GM18870 (cell line): Measurements from ENCODE around the gene TBK1.

ENCODE experiments used
- ATAC-seq: cut with Tn5 transposase; IDR thresholded peaks from one replicate; pipeline ENCODE4 v1.9.1; 2021; ENCODE audit warnings: moderate library complexity; ENCODE audit not compliant: unreplicated experiment

The TBK1 gene

DNA sequence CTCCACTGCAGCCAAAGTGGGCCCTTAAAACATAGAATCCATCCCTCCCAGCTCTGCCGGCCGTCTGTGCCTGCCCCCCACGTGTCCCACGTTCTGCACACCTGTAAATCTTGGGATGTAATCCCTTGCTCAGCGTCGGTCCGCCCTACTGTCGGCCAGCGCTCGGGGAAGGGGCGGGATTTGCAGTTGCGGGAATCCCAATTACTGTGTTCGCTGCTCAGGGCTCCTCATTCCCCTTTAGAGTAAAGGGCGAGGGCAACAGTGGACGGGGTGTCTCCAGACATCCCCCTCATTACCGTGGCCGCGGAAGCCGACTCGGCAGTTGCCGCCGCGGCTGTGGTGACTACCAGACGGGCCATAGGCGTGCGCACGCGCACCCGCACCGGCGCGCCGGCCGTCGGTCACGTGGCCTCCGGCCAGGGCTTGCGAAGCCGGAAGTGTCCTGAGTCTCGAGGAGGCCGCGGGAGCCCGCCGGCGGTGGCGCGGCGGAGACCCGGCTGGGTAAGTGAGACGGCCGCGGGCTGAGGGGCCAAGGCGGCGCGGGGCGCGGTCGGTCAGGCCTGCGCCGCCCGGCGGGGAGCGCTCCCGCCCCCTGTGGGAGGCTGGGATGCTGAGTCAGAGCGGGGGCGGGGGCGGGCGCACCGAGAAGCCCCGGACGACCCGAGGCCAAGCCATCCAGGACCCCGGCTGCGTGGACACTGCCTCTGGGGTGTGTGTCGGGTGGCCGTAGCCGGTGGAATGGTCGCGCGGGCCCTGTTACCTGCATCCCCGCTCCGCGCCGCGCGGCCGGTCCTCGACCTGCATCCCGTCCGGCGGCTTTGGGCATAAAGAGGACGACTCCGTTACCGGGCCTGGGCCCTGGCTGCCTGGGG is at the start of gene TBK1:
Gene TBK1, plus strand, starts transcription at position 434 of the 872 bp plus-strand sequence. CDS start 3,751 bp downstream, outside the sequence.
- ATAC-seq, result peak; percentile 65

DNA sequence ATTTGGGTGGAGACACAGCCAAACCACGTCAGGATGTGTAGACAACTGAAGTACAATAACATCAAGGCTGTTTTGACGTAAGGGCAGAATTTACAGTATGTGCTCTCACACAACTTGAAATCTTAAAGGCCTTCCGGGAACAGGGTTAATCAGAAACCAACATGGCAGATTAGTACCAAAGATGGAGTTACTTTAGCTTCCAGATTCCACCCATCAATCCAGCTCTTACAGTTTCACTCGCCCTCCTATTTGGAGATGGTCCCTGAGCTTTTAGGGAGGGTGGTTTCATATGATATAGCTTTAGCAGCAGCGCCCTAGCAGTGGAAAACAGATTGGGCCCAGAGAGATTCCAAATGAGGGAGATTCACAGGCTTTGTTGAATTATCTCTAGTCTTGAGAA is 49.7 kb upstream of the TBK1 start:
- ATAC-seq, result no peak

DNA sequence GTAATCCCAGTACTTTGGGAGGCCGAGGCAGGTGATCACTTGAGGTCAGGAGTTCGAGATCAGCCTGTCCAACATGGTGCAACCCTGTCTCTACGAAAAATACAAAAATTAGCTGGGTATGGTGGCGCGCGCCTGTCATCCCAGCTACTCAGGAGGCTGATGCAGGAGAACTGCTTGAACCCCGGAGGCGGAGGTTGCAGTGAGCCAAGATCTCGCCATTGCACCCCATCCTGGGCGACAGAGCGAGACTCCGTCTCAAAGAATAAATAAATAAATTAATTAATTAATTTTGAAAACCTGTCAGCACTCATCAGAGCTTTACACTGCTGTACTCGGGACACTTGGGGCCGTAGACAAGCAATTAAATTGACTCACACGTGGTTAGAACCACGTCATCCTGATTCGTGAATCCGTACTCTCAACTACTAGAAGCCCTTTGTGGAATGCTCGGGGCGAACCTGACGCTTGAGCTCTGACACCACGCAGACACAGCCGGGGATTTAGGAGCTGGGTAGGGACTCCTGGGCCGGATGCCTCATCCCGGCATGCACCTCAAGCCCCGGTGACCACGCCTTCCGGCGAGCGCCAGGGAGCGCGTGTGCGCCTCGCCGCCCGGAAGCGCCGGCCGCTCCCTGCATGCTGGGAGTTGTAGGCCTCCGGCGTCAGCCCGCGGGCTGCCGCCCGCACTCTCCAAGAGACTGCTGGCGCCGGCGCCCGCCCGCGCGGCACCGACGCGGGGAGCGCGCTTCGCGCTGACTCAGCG is 48.0 kb upstream of the TBK1 start, which contains the start of gene XPOT:
Gene XPOT, plus strand, starts transcription at position 686 of the 763 bp plus-strand sequence. CDS start 5,644 bp downstream, outside the sequence.
- ATAC-seq, result peak; percentile 95

DNA sequence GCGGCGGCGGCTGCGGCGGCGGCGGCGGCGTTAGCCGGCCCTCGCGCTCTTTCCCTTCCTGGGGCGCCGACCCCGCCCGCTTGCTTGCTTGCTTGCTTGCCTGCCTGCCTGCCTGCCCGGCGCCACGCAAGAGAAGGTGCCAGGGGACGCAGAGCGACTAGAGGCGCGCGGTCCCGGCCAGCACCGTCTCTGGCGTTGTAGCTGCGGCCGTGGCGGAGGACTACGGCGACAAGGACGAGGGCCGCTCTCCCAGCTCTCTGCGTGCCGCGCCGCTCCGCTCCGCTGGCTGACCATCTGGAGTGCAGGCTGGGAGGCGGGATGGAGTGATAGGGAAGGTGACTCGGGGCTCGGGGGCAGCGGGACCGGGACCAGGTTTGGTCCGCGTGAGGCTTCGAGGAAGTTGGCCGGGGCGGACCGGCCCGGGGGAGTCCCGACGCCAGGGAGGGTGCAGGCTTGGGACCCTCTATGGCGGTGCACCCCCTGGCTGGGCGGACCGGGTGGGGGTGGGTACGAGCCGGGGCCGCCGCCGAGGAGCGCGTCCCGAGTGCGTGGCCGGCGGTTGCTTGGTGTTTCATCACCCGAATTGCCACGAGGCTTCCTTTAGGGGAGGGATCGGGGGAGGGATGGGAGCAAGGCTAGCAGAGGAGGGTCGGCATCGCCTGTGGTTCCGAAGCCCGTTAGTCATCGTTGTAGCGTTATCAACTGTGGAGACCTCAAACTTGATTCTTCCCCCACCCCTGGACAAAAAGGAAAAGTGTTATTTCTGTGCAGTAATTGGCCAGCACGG is 47.3 kb upstream of the TBK1 start:
- ATAC-seq, result peak; percentile 45

DNA sequence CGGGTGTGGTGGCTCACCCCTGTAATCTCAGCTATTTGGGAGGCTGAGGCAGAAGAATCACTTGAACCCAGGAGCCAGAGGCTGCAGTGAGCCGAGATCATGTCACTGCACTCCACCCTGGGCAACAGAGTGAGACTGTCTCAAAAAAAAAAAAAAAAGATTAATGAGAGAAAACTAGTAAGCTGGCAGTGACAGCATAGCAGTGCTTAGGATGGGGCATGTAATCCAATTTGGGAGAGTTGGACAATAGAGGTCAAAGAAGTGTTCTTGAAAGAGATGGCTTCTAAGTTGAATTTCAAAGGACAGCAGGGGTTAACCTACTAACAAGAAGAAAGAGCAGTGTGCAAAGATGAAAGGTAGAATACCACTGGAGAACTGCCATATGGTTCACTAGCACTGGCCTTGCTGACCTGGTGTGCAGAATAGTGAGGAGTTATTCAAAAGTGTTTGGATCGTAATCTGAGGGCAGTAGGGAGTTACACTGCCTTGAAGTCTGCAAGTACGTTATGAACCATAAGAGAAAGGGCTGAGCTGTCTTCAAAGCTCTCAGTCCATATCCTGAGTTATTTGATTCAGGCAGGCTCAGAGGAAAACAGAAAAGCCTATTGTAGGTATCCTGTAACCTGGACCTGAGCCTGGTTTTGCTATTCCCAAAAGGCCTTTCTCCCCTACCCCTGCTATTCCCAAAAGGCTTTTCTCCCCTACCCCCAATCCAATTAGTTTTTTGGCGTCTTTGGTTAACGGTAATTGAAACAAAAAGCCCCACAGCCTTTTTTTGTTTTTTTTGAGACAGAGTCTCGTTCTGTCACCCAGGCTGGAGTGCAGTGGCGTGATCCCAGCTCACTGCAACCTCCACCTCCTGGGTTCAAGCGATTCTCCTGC is 44.3 kb upstream of the TBK1 start:
- ATAC-seq, result no peak

DNA sequence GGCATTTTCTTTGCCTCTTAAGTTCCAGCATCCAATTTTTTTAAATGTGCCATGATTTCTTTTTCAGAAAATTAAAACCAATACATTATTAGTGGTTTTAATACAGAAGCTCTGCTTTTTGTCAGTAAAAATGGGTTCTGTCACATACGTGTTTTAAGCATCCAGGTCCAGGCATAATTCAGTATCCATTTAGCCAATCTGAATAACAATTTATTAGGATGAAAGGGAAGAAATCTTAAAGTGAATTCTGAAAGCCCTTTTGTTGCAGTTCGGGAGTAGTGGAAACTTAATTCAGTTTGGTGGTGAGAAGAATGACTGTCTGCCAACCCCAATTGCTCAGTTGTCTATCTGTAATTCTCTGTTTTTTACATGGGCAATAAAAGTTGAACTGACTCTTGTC is 40.5 kb upstream of the TBK1 start:
- no peak for ATAC-seq

DNA sequence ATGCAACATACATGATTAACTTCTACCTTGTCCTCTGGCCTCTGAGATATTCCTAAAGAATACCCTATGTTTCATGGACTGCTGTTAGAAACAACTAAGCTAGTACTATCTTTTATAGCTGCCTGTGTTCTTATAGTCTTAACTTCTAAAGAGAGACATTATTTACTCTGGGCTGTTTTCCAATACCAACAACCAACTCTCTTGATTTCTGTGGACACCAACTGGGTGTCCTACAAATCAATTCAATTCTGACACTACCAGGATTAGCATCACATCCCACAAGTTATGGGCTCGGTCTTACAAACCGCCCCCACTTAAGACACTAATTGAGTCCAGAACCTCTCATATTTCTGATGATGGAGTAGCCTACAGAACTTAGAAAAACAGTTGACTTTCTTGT is 39.5 kb upstream of the TBK1 start:
- no peak for ATAC-seq

DNA sequence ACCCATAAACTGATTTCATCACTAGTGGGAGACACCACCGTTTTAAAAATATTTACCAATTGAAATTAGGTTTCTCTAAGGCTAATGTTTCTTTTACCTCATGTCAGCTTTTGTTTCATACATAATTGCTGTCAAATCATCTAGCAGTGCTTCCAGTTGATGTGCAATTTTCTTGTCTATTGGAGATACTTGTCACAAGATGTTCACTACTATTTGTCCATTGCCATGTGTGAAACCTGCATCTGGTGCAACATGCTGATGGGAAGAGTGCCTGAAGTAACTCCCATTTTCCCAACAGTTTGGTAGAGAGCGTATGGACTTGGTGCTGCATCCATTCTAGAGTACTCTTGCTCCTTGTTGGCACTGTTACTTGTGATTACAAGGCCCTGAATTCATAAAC is 38.0 kb upstream of the TBK1 start:
- ATAC-seq, result no peak

DNA sequence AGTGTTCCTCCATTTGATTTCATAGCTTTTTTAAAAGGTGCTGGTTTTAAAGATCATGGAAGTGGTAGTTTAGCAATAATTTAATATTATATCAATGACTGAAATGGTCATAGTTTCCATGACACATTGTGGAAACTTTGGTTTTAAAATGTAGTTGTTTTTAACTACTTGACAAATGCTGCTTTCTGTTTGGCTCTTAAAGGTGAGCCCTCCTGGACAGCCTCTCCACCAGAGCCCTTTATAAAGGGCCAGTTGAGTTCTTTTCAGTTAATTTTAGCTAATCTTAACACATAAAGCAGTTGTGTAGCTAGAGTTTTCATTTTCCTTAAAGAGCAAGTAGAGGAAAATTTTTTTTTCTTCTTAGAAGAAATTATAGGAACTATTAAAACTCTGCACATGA is 33.7 kb upstream of the TBK1 start:
- no peak for ATAC-seq

DNA sequence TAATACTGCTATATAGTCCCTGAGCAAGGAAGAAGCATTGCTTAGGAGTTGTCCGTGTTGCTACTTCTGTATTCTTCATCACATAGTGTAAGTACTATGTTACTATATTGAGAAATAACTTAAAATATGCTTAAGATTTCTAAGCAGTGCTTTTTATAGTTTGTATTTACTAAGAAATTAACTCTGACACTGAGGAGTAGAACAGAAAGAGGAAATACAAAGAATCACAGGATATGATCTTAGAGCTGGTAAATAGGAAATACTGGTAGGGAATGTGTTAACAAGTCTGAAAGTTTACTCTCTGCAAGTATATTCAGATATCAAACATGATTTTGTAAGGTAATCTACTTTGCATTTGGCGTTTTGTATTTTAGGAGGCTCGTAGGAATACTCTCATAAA is 32.2 kb upstream of the TBK1 start:
- no peak for ATAC-seq

DNA sequence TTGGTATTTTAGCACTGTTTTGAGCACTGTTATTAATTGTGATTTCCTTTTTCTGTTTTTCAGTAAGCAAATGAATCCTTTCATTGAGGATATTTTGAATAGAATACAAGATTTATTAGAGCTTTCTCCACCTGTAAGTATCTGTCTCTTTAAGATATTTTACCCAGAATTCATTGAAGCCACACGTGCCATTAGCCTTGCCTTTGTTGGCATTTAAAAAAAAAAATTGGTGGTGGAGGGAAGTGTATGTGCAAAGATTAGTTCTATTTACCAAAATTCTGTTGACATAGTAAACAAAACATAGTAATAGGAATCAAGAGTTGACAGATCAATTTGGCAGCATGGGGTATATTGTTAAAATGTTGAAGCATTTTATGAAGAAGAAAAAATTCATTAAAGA is 23.9 kb upstream of the TBK1 start:
- no peak for ATAC-seq

DNA sequence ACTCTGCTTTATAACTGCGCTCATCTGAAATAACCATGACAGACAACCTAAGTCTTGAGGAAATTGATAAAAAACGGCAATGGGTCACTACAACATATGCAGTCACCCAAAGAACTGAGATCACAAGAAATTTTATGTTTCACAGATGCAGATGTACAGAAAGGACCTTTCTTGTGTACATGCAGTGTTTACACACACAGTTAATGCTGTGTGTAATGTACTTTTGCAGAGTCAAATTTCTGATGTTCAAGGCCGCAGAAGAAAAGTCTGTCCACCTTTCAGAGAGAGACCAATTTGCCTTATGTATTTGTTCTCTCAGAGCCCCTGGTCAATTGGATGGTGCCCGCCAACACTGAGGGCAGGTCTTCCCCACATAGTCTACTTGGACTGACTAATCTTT is 23.0 kb upstream of the TBK1 start:
- ATAC-seq, result no peak

DNA sequence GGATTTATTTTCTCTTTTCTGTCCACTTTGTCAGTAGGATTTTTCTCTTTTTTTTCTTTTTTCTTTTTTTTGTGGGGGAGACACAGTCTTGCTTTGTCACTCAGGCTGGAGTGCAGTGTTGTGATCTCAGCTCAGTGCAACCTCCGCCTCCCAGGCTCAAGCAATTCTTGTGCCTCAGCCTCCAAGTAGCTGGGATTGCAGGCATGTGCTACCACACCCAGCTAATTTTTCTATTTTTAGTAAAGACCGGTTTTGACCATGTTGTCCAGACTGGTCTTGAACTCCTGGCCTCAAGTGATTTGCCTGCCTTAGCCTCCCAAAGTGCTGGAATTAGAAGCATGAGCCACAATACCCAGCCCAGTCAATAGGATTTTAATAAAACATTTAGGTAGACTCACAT is 21.0 kb upstream of the TBK1 start:
- no peak for ATAC-seq

DNA sequence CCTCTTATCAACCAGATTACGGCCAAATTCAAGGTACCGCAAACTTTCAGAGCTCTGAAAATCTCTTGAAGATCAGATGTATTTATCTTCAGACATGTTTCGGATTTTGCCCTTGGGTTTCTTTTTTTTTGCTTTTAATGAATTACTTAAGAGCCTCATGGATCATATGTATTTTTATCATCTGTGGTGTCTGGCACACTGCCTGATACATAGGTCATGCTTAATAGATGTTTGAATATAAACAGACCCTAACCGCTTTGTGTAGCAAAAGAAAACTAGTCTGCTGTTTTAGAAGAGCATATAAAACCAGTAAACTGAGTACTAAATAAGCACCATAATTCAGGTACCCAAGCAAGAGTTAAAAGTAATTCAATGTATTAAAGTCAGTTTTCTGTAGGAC is 20.1 kb upstream of the TBK1 start:
- no peak for ATAC-seq

DNA sequence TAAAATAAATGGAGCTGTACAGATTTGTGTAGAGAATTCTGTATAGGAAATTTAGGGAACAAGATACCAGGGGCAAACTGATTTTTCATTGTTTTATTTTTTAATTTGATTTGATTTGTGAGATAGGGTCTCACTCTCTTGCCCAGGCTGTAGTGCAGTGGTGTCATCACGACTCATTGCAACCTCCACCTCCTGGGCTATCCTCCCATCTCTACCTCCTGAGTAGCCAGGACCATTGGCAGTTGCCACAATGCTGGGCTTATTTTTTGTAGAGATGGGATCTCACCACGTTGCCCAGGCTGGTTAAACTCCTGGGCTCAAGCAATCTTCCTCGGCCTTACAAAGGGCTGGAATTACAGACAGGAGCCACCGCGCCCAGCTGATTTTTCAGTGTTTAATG is 18.0 kb upstream of the TBK1 start:
- no peak for ATAC-seq

DNA sequence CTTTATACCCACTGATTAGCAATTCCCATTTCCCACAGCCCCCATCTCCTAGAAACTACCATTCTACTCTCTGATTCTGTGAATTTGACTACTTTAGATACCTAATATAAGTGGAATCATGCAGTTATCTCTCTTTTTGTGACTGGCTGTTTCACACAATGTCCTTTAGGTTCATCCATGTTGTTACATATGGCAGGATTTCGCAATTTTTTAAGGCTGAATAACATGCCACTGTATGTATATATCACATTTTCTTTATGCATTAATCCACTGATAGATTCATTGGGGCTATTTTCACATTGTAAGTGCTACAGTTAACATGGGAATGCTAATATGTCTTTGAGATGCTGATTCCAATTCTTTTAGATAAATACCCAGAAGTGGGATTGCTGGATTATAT is 11.8 kb upstream of the TBK1 start:
- no peak for ATAC-seq

DNA sequence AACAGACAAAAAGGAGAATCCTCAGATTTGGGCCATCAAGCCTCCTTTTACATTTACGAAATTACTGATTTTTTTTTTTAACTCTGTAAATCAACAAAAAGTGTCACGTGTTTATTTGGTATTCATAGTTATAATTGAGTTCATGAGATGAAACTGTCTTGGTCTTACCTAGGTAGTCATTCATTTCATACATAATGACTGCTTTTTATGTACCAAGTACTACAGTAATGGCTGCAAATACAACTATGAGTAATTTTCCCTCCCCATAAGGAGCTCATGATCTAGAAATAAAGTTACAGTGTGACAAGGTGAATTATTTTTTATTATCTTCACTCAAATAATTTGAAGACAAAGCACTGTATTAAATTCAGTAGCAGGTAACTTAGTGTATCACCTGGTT is 6.4 kb upstream of the TBK1 start:
- ATAC-seq, result no peak

DNA sequence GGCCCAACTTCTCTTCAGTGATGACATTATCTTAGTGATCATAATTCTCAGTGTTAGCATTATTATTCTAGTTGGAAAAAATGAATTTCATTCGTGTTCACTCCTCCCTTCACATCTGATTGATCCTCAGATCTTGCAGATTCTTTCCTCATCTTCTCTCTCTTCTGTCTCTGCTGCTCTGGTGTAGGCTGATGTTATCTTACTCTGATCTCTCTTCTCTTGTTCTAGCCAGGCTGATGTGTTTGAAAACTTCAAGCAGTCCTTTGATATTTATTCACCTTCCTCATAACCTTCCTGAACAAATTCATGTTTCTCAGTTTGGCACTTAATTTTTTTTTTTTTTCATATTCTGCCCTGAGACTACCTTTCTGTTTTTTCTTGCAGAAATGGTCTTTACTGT is 5.6 kb upstream of the TBK1 start:
- ATAC-seq, result no peak

DNA sequence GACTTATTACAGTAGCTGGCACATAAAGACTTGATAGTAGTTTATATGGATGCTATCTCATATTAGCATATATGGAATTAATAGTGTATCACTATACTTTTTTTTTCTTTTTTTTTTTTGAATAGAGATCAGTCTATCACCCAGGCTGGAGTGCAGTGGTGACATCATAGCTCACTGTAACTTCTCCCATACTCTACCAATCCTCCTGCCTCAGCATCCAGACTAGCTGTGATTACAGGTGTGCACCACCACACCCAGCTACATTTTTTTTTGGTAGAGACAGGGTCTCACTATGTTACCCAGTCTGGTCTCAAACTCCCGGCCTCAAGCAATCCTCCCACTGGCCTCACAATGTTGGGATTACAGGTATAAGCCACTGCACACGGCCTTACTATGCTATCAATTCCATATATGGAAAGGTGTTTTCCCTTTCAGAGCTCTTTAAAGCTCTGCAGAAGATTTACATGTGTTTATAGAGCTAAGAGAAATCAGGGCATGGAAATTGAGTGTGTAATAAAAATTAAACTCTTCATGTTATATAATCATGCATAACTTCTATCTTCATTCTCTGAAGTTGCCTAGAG is 1.8 kb upstream of the TBK1 start:
- no peak for ATAC-seq
